Esophagus muscularis mucosa (tissue), 4 donors: Measurements from ENCODE around the gene HDAC4. TPM values are rescaled to one million over a fixed set of nuclear protein-coding genes. Genes with fewer than 3 reads are reported as not detected.

Experiments used
- DNase-seq: peaks from one replicate; pipeline ENCODE4 v3.0.0-alpha.2; 2017; ENCODE audit errors: extremely low spot score
- H3K27ac ChIP-seq, 4 donors: fragments of 200-600 bp; sonication (generic); replicated peaks in 1 of 4; 1 replicate in 3 of 4; 2 replicates in 1 of 4; pipeline ENCODE4 v1.5.1; 2016 to 2019; ENCODE audit warnings: mild to moderate bottlenecking in 1 of 4
- H3K27me3 ChIP-seq, 4 donors: fragments of 200-600 bp; sonication (generic); one replicate each; pipeline versions ENCODE4 v1.5.1 to v1.6.0; 2016 to 2019
- H3K36me3 ChIP-seq, 4 donors: fragments of 200-600 bp; sonication (generic); one replicate each; pipeline ENCODE4 v1.5.1; 2016 to 2019
- H3K4me1 ChIP-seq, 4 donors: fragments of 200-600 bp; sonication (generic); one replicate each; pipeline ENCODE4 v1.5.1; 2016 to 2019
- H3K4me3 ChIP-seq, 4 donors: fragments of 200-600 bp; sonication (generic); 1 replicate in 2 of 4; 2 replicates in 2 of 4; pipeline ENCODE4 v1.5.1; 2016 to 2019; ENCODE audit warnings: mild to moderate bottlenecking in 4 of 4, moderate library complexity in 1 of 4
- H3K9me3 ChIP-seq, 4 donors: fragments of 200-600 bp; sonication (generic); 1 replicate in 3 of 4; 2 replicates in 1 of 4; pipeline ENCODE4 v1.5.1; 2016 to 2019
- EP300 ChIP-seq: sonication (generic); formaldehyde crosslinking; IDR thresholded peaks from one replicate; pipeline ENCODE4 v1.6.1; 2017; ENCODE audit warnings: antibody characterized with exemption
- POLR2A ChIP-seq: fragments of 450-650 bp; IDR thresholded peaks from one replicate; pipeline ENCODE4 v1.6.1; 2017; ENCODE audit warnings: antibody characterized with exemption, moderate library complexity, mild to moderate bottlenecking, low read depth
- POLR2AphosphoS5 ChIP-seq, 2 donors: sonication (generic); formaldehyde crosslinking; IDR thresholded peaks; one replicate each; pipeline ENCODE4 v1.6.1; 2017; ENCODE audit warnings: antibody characterized with exemption in 2 of 2
- WGBS: methylation state at CpG from one replicate; pipeline ENCODE4 v1.1.5; 2018; 5-methylcytosine and 5-hydroxymethylcytosine counted together
- intact Hi-C: fragments of 100-400 bp; cut with DNase I; formaldehyde crosslinking; loops from one replicate; pipeline ENCODE4 v1.15.1; 2023
- total RNA-seq, 4 donors: library from RNA; depleted of rRNA; stranded (reverse); fragments of >200 nt; gene quantifications; one replicate each; pipeline versions ENCODE4 v1.1.0 to v1.2.1, GENCODE V29; 2016
- TF ChIP-seq, protein P1 (sequence below), 3 experiments: fragments of 200-600 bp in 2 of 3; fragments of 450-650 bp in 1 of 3; sonication (generic) in 2 of 3; IDR thresholded peaks; one replicate each; pipeline ENCODE4 v1.5.1; 2017 to 2019; ENCODE audit warnings: antibody characterized with exemption in 3 of 3, mild to moderate bottlenecking in 2 of 3, moderate library complexity in 1 of 3

HDAC4 gene
- total RNA-seq, 4 donors from 2014 or later = 59.4 to 119 (median 76.1) TPM

DNA sequence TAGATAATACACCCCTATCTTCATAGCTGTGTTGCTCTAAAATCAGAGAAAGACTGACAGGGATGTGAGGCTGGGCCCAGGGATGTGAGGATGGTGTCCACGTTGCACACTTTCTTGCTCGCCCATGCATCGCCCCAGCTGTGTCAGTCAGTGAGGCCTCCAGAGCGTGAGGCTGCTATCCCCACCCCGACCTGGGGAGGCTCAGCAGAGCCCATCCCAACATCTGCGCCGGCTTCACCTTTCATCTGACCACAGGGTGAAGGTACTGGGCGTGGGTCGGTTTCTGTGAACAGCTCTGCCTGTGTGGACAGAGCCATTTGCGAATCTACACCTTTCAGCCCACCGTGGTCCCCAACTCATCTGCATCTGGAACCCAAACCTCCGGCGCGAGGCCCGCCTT, 255.7 kb downstream of the HDAC4 start:
- H3K27me3 ChIP-seq = no peaks in the 10 kb centered on the region
- H3K27ac ChIP-seq = no peak overlapping the region
- no peak for DNase-seq
- H3K36me3 ChIP-seq = peaks cover 25 to 96% (median 83%) of the 10 kb centered on the region in 4 donors
- TF ChIP-seq, protein P1, sequence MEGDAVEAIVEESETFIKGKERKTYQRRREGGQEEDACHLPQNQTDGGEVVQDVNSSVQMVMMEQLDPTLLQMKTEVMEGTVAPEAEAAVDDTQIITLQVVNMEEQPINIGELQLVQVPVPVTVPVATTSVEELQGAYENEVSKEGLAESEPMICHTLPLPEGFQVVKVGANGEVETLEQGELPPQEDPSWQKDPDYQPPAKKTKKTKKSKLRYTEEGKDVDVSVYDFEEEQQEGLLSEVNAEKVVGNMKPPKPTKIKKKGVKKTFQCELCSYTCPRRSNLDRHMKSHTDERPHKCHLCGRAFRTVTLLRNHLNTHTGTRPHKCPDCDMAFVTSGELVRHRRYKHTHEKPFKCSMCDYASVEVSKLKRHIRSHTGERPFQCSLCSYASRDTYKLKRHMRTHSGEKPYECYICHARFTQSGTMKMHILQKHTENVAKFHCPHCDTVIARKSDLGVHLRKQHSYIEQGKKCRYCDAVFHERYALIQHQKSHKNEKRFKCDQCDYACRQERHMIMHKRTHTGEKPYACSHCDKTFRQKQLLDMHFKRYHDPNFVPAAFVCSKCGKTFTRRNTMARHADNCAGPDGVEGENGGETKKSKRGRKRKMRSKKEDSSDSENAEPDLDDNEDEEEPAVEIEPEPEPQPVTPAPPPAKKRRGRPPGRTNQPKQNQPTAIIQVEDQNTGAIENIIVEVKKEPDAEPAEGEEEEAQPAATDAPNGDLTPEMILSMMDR (IDR thresholded peaks at IDR 0.05) = no peak
- TF ChIP-seq EP300 (no peak), POLR2A (no peak), POLR2AphosphoS5 (IDR thresholded peaks at IDR 0.05) (no peak)
- 95% methylated on average over 11 of the region's 15 CpGs for WGBS
- no peaks in the 10 kb centered on the region for H3K9me3 ChIP-seq
- intact Hi-C loops = loop anchor here (10.0 kb wide), 1 partner anchor 250 kb away; no protein-coding TSS in a partner anchor
- peaks cover 0 to 25% (median 13%) of the 10 kb centered on the region in 4 donors for H3K4me1 ChIP-seq
- H3K4me3 ChIP-seq = no peak overlapping the region

DNA sequence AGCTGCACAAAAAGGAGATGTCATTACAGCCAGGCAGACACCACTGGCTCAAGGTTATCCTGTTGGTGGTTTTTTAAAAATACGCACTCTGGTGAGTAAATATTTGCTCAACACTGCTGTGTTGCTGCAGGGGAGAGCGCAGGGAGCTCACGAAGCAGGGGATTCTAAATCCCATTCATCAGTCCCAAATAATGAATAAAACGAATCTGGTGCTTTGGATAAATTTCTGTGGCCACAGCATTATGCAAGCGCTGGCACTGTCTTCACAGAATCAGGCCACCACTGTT, 256.2 kb downstream of the HDAC4 start:
- no peak for DNase-seq
- Histone ChIP-seq H3K4me3 (no peak overlapping the region), H3K27ac (peak overlapping the region in 1 of 4 donors; percentile 20), H3K9me3 (no peaks in the 10 kb centered on the region), H3K4me1 (peaks cover 0 to 26% (median 13%) of the 10 kb centered on the region in 4 donors), H3K27me3 (no peaks in the 10 kb centered on the region), H3K36me3 (peaks cover 27 to 99% (median 85%) of the 10 kb centered on the region in 4 donors)
- TF ChIP-seq, protein P1 (IDR thresholded peaks at IDR 0.05) = no peak
- TF ChIP-seq POLR2AphosphoS5 (IDR thresholded peaks at IDR 0.05) (no peak), POLR2A (no peak), EP300 (no peak)
- 93% methylated on average over 5 of the region's 5 CpGs for WGBS
- intact Hi-C loops = loop anchor here (10.0 kb wide), 1 partner anchor 250 kb away; no protein-coding TSS in a partner anchor

DNA sequence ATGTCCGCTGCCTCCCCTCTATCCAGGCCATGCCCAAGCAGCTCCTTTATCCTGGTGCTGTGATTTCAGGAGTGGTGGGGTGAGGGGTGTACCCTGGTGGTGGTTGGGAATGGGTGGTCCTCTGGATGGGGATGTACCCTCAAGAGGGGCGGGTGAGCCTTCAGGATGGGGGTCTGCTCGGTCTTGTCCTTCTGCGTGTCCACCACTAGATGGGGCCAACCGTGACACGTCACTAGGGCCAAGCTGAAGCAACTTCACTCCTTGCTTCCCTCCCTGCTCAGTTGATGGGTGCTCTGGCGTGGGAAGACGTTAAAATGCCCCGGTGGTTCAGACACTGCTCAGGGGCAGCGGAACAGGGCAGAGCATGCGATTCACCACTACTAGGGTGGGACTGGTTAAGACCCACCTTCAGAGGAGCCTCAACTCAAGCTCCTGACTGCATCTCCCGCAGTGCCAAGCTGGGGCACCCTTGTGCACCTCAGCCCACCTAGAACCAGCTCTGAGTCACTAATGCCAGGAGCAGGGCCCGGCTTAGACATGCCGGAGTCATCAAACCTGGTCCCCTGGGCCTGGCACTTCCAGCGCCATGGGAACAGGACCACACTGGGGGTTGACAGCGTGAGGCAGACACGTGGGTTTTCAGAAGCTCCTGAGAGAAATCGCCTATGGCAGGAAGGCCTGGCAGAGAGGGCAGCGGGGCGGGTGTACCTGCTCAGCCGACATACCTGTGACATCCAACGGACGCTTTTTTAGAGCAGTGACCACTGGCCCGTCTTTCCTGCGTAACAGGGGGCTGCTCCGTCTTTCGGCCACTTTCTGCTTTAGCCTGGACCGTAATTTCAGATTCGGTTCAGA, 256.7 kb downstream of the HDAC4 start:
- Histone ChIP-seq H3K27ac (peak overlapping the region in 3 of 4 donors; percentile 20 to 56 (median 44)), H3K27me3 (no peaks in the 10 kb centered on the region), H3K4me3 (no peak overlapping the region), H3K4me1 (peaks cover 0 to 30% (median 14%) of the 10 kb centered on the region in 4 donors), H3K9me3 (no peaks in the 10 kb centered on the region), H3K36me3 (peaks cover 32 to 99% (median 88%) of the 10 kb centered on the region in 4 donors)
- WGBS = 91% methylated on average over 13 of the region's 29 CpGs
- intact Hi-C loops = loop anchor here (10.0 kb wide), 1 partner anchor 251 kb away; no protein-coding TSS in a partner anchor
- DNase-seq = no peak
- TF ChIP-seq, protein P1 (IDR thresholded peaks at IDR 0.05) = peak; percentile 65 to 70 (median 69)
- TF ChIP-seq POLR2A (no peak), POLR2AphosphoS5 (IDR thresholded peaks at IDR 0.05) (peak; percentile 11 to 40)

DNA sequence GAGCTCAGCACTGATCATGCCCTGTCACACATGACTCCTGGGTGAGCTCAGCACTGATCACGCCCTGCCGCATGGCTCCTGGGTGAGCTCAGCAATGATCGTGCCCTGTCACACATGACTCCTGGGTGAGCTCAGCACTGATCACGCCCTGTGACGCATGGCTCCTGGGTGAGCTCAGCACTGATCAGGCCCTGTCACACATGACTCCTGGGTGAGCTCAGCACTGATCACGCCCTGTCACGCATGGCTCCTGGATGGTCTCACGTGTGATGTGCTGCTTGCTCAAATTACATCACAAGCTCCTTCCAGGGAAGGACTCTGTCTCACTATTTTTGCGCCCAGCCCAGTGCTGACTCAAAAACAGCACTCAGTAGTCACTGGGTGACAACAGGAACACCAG, 258.0 kb downstream of the HDAC4 start:
- Histone ChIP-seq H3K4me3 (no peak overlapping the region), H3K27me3 (no peaks in the 10 kb centered on the region), H3K27ac (peak overlapping the region in 1 of 4 donors; percentile 20), H3K9me3 (no peaks in the 10 kb centered on the region), H3K4me1 (peaks cover 0 to 42% (median 22%) of the 10 kb centered on the region in 4 donors), H3K36me3 (peaks cover 41 to 98% (median 86%) of the 10 kb centered on the region in 4 donors)
- no peak for DNase-seq
- intact Hi-C loops = loop anchor here (10.0 kb wide), 1 partner anchor 252 kb away; no protein-coding TSS in a partner anchor
- TF ChIP-seq POLR2A (no peak), EP300 (no peak), POLR2AphosphoS5 (IDR thresholded peaks at IDR 0.05) (no peak)
- TF ChIP-seq, protein P1 (IDR thresholded peaks at IDR 0.05) = no peak
- 90% methylated on average over 5 of the region's 9 CpGs for WGBS
